ENCODE measurements around the gene TUBB2B. TPM values are rescaled to one million over a fixed set of nuclear protein-coding genes. Genes with fewer than 3 reads are reported as not detected.
"Not testable (repeated sequence)": the region's sequence is repeated elsewhere in the genome, so short reads cannot be mapped to it uniquely, and the experiment has no call there.

TUBB2B gene
- total and polyA plus RNA-seq, 12 donors = 0.28 to 3.6 (median 0.94) TPM

GRCh38 chr6:3201388-3201787, 26.1 kb downstream of the TUBB2B start:
- Histone ChIP-seq H3K9me3 (peaks cover 0 to 21% (median 0%) of the 10 kb centered on the region in 11 donors), H3K4me3 (no peak overlapping the region), H3K27ac (no peak overlapping the region), H3K36me3 (no peaks in the 10 kb centered on the region), H3K4me1 (no peaks in the 10 kb centered on the region), H3K27me3 (peaks cover 0 to 8% (median 0%) of the 10 kb centered on the region in 7 donors)
- 92 to 95% methylated on average over 2 of the region's 2 CpGs for WGBS, 2 donors
- TF ChIP-seq, protein P1, sequence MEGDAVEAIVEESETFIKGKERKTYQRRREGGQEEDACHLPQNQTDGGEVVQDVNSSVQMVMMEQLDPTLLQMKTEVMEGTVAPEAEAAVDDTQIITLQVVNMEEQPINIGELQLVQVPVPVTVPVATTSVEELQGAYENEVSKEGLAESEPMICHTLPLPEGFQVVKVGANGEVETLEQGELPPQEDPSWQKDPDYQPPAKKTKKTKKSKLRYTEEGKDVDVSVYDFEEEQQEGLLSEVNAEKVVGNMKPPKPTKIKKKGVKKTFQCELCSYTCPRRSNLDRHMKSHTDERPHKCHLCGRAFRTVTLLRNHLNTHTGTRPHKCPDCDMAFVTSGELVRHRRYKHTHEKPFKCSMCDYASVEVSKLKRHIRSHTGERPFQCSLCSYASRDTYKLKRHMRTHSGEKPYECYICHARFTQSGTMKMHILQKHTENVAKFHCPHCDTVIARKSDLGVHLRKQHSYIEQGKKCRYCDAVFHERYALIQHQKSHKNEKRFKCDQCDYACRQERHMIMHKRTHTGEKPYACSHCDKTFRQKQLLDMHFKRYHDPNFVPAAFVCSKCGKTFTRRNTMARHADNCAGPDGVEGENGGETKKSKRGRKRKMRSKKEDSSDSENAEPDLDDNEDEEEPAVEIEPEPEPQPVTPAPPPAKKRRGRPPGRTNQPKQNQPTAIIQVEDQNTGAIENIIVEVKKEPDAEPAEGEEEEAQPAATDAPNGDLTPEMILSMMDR (IDR thresholded peaks at IDR 0.05) = no peak
- intact Hi-C loops (cut with DNase I) = no loop called here
- no peak for ATAC-seq
- DNase-seq = no peak

DNA sequence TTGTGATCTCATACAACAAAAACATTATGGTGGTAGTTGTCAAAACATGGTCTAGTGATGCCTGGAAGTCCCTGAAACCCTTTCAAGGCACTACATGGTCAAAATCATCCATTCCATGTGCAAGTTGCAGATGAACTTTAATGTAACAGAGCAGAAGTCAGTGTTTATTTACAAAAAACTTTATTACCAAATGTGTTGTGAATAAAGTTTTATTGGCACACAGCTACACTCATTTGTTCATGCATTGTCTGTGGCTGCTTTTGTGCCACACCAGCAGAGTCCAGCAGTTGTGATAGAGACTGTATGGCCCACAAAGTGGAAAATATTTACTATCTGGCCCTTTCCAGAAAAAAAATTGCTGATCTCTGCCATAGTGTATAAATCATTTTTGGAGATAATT, 26.8 kb downstream of the TUBB2B start:
- intact Hi-C loops (cut with DNase I) = no loop called here
- TF ChIP-seq, protein P1 (IDR thresholded peaks at IDR 0.05) = no peak

DNA sequence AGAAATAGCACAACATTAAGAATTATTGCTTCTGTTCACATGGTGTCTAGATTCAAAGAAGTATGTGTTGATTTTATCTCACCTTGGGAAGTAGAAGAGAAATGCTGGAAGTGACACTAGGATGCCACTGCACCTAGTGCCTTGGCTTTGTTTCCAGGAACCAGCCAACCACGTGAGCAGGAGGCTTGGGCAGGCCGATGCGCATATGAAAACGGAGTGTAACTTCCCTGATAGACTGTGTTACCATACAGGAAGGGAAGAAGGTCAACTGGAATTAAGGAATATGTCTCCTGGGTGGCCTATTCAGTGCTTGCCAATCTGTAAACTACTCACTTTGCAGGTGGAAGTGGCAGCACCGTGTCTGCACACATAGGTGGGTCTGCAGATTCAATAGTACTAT, 28.1 kb downstream of the TUBB2B start:
- H3K27me3 ChIP-seq = peaks cover 0 to 8% (median 0%) of the 10 kb centered on the region in 7 donors
- TF ChIP-seq, protein P1 (IDR thresholded peaks at IDR 0.05) = no peak
- no peak for DNase-seq
- intact Hi-C loops (cut with DNase I) = no loop called here
- peaks cover 0 to 14% (median 0%) of the 10 kb centered on the region in 11 donors for H3K9me3 ChIP-seq
- H3K4me3 ChIP-seq = no peak overlapping the region
- 65 to 79% methylated on average over 5 of the region's 5 CpGs for WGBS, 2 donors
- peaks cover 0 to 11% (median 6%) of the 10 kb centered on the region in 9 donors for H3K4me1 ChIP-seq
- no peaks in the 10 kb centered on the region for H3K36me3 ChIP-seq
- no peak overlapping the region for H3K27ac ChIP-seq
- ATAC-seq = no peak

More for the DNA sequence above, 26.8 kb downstream of the TUBB2B start:
- no peak overlapping the region for H3K27ac ChIP-seq
- no peak for ATAC-seq
- peaks cover 0 to 21% (median 0%) of the 10 kb centered on the region in 11 donors for H3K9me3 ChIP-seq
- H3K4me1 ChIP-seq = no peaks in the 10 kb centered on the region
- H3K36me3 ChIP-seq = no peaks in the 10 kb centered on the region
- H3K4me3 ChIP-seq = no peak overlapping the region
- DNase-seq = no peak
- peaks cover 0 to 8% (median 0%) of the 10 kb centered on the region in 7 donors for H3K27me3 ChIP-seq

GRCh38 chr6:3197734-3198133, 29.7 kb downstream of the TUBB2B start:
- H3K27me3 ChIP-seq; DNase-seq; H3K27ac ChIP-seq; ATAC-seq; H3K4me3 ChIP-seq; H3K9me3 ChIP-seq; intact Hi-C loops (cut with DNase I); H3K36me3 ChIP-seq: not testable (repeated sequence)
- H3K4me1 ChIP-seq = peaks cover 0 to 17% (median 6%) of the 10 kb centered on the region in 9 donors
- 85 to 89% methylated on average over 4 of the region's 5 CpGs for WGBS, 2 donors

GRCh38 chr6:3196770-3197169, 30.7 kb downstream of the TUBB2B start:
- peaks cover 0 to 7% (median 0%) of the 10 kb centered on the region in 11 donors for H3K9me3 ChIP-seq
- intact Hi-C loops (cut with DNase I) = no loop called here
- TF ChIP-seq, protein P1 (IDR thresholded peaks at IDR 0.05) = no peak
- ATAC-seq = no peak
- peaks cover 0 to 17% (median 6%) of the 10 kb centered on the region in 9 donors for H3K4me1 ChIP-seq
- no peak for DNase-seq
- no peak overlapping the region for H3K4me3 ChIP-seq
- 80% methylated on average over 5 of the region's 5 CpGs for WGBS, 2 donors
- H3K27ac ChIP-seq = no peak overlapping the region
- no peaks in the 10 kb centered on the region for H3K27me3 ChIP-seq
- H3K36me3 ChIP-seq = no peaks in the 10 kb centered on the region
